ENCODE measurements around the gene TNRC6C. TPM values are rescaled to one million over a fixed set of nuclear protein-coding genes. Genes with fewer than 3 reads are reported as not detected.
A peak's percentile ranks its signal among the peaks of the same experiment; 100 is the strongest.
"Not testable (repeated sequence)": the region's sequence is repeated elsewhere in the genome, so short reads cannot be mapped to it uniquely, and the experiment has no call there.

TNRC6C gene
- total and polyA plus RNA-seq, 2 experiments from 2014 or later, result 4.2 to 5.6 TPM

- DNase-seq (ENCODE audit: low spot score), result no peak
- no peaks in the 10 kb centered on the region for H3K9me3 ChIP-seq (ENCODE audit: low read depth)
- WGBS (ENCODE audit: low lambda C conversion rate, missing lambda C conversion rate), result 83% methylated on average over 6 of the region's 6 CpGs
- no peaks in the 10 kb centered on the region for H3K36me3 ChIP-seq (replicated peaks; ENCODE audit: insufficient read depth, low read depth)
- no peak overlapping the region for H3K27ac ChIP-seq
- H3K4me3 ChIP-seq, result no peak overlapping the region
- no peaks in the 10 kb centered on the region for H4K20me1 ChIP-seq (ENCODE audit: insufficient read depth, poor library complexity, severe bottlenecking)
- peaks cover 10% of the 10 kb centered on the region for H3K27me3 ChIP-seq
- peaks cover 4% of the 10 kb centered on the region for H3K4me1 ChIP-seq (ENCODE audit: insufficient read depth)
- TF ChIP-seq EZH2phosphoT487 (IDR thresholded peaks at IDR 0.05; ENCODE audit: low read depth, severe bottlenecking, unreplicated experiment) (no peak), CTCF (IDR thresholded peaks at IDR 0.05; ENCODE audit: poor library complexity) (no peak), EZH2 (IDR thresholded peaks at IDR 0.05; ENCODE audit: borderline replicate concordance) (no peak)
- no peaks in the 10 kb centered on the region for H3K9me2 ChIP-seq (replicated peaks; ENCODE audit: insufficient read depth)
- no peak overlapping the region for H3K4me2 ChIP-seq
- H3K79me2 ChIP-seq, result no peaks in the 10 kb centered on the region
- H2AFZ ChIP-seq, result no peak overlapping the region
These were observed 24.6 kb upstream of the TNRC6C start for GRCh38 chr17:77933777-77934398.

GRCh38 chr17:77935121-77935571 is 23.4 kb upstream of the TNRC6C start:
- WGBS (ENCODE audit: low lambda C conversion rate, missing lambda C conversion rate), result 18% methylated on average over 11 of the region's 11 CpGs
- H3K27me3 ChIP-seq, result peaks cover 6% of the 10 kb centered on the region

GRCh38 chr17:77935744-77936143 is 22.8 kb upstream of the TNRC6C start:
- not testable (repeated sequence) for H3K9me3 ChIP-seq (ENCODE audit: low read depth); H3K9me2 ChIP-seq (replicated peaks; ENCODE audit: insufficient read depth); H4K20me1 ChIP-seq (ENCODE audit: insufficient read depth, poor library complexity, severe bottlenecking); H3K4me3 ChIP-seq; H3K4me1 ChIP-seq (ENCODE audit: insufficient read depth); H2AFZ ChIP-seq; H3K36me3 ChIP-seq (replicated peaks; ENCODE audit: insufficient read depth, low read depth); H3K27me3 ChIP-seq; DNase-seq (ENCODE audit: low spot score); H3K27ac ChIP-seq; H3K79me2 ChIP-seq
- WGBS (ENCODE audit: low lambda C conversion rate, missing lambda C conversion rate), result 0% methylated on average over 1 of the region's 6 CpGs
- peak overlapping the region; percentile 66 for H3K4me2 ChIP-seq

More at GRCh38 chr17:77935121-77935571, 23.4 kb upstream of the TNRC6C start:
- Histone ChIP-seq H3K4me1 (ENCODE audit: insufficient read depth) (peaks cover 4% of the 10 kb centered on the region), H3K36me3 (replicated peaks; ENCODE audit: insufficient read depth, low read depth) (no peaks in the 10 kb centered on the region), H4K20me1 (ENCODE audit: insufficient read depth, poor library complexity, severe bottlenecking) (no peaks in the 10 kb centered on the region), H3K79me2 (no peaks in the 10 kb centered on the region), H3K9me2 (replicated peaks; ENCODE audit: insufficient read depth) (no peaks in the 10 kb centered on the region), H3K27ac (peak overlapping the region; percentile 60), H2AFZ (no peak overlapping the region), H3K9me3 (ENCODE audit: low read depth) (no peaks in the 10 kb centered on the region), H3K4me3 (no peak overlapping the region), H3K4me2 (peak overlapping the region; percentile 66)
- TF ChIP-seq EZH2phosphoT487 (IDR thresholded peaks at IDR 0.05; ENCODE audit: low read depth, severe bottlenecking, unreplicated experiment) (no peak), CTCF (IDR thresholded peaks at IDR 0.05; ENCODE audit: poor library complexity) (no peak), EZH2 (IDR thresholded peaks at IDR 0.05; ENCODE audit: borderline replicate concordance) (no peak)
- no peak for DNase-seq (ENCODE audit: low spot score)

- Histone ChIP-seq H3K9me2 (replicated peaks; ENCODE audit: insufficient read depth) (no peaks in the 10 kb centered on the region), H4K20me1 (ENCODE audit: insufficient read depth, poor library complexity, severe bottlenecking) (no peaks in the 10 kb centered on the region), H3K36me3 (replicated peaks; ENCODE audit: insufficient read depth, low read depth) (no peaks in the 10 kb centered on the region), H3K27me3 (peaks cover 6% of the 10 kb centered on the region), H3K79me2 (no peaks in the 10 kb centered on the region), H3K4me2 (no peak overlapping the region), H3K27ac (no peak overlapping the region), H2AFZ (no peak overlapping the region), H3K9me3 (ENCODE audit: low read depth) (no peaks in the 10 kb centered on the region), H3K4me1 (ENCODE audit: insufficient read depth) (peaks cover 4% of the 10 kb centered on the region), H3K4me3 (no peak overlapping the region)
- TF ChIP-seq EZH2phosphoT487 (IDR thresholded peaks at IDR 0.05; ENCODE audit: low read depth, severe bottlenecking, unreplicated experiment) (no peak), EZH2 (IDR thresholded peaks at IDR 0.05; ENCODE audit: borderline replicate concordance) (no peak), CTCF (IDR thresholded peaks at IDR 0.05; ENCODE audit: poor library complexity) (no peak)
- WGBS (ENCODE audit: low lambda C conversion rate, missing lambda C conversion rate), result 91% methylated on average over 10 of the region's 10 CpGs
- DNase-seq (ENCODE audit: low spot score), result no peak
These were observed 21.6 kb upstream of the TNRC6C start for GRCh38 chr17:77936881-77937280.

Measured in hepatocyte (in vitro differentiated cells).